Fibroblast of the aortic adventitia (primary cell): Measurements from ENCODE around the gene RAP1GAP2. TPM values are rescaled to one million over a fixed set of nuclear protein-coding genes. Genes with fewer than 3 reads are reported as not detected.

ENCODE experiments used
- DNase-seq: peaks from one replicate; pipeline ENCODE4 v3.0.0-alpha.2; 2010; ENCODE audit warnings: low read depth
- H3K4me3 ChIP-seq: 2 replicates; pipeline ENCODE4 v1.5.1; 2011; ENCODE audit warnings: low read depth, mild to moderate bottlenecking, control low read depth, low read length, moderate library complexity
- total RNA-seq: library from RNA; depleted of rRNA; stranded (reverse); fragments of >200 nt; gene quantifications from 2 replicates; pipeline ENCODE4 v1.2.3, GENCODE V29; 2012; ENCODE audit warnings: low replicate concordance
- TF ChIP-seq, protein P1 (sequence below): IDR thresholded peaks from 2 replicates; pipeline ENCODE4 v1.5.1; 2011; ENCODE audit warnings: mild to moderate bottlenecking, low read length, control low read depth, inconsistent platforms; ENCODE audit not compliant: insufficient read depth

RAP1GAP2 gene
- total RNA-seq, 1 donor, result 5.0 TPM

DNA sequence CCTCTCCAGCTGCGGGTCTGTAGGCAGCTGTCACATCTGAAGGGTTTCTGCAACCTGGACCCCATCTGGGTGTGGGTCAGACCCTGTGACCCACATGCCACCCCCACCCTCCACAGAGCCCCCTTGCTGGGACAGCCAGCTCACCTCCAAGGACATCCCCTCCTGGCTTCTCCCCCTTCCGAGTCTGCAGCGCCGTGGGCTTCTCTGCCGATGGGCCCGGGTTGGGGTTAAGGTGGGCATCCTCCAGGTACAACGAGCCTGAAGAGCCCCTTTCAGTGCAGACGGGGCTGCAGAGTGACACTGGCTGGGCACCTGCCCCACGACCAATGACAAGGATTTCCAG is 238.3 kb downstream of the RAP1GAP2 start:
- TF ChIP-seq, protein P1, sequence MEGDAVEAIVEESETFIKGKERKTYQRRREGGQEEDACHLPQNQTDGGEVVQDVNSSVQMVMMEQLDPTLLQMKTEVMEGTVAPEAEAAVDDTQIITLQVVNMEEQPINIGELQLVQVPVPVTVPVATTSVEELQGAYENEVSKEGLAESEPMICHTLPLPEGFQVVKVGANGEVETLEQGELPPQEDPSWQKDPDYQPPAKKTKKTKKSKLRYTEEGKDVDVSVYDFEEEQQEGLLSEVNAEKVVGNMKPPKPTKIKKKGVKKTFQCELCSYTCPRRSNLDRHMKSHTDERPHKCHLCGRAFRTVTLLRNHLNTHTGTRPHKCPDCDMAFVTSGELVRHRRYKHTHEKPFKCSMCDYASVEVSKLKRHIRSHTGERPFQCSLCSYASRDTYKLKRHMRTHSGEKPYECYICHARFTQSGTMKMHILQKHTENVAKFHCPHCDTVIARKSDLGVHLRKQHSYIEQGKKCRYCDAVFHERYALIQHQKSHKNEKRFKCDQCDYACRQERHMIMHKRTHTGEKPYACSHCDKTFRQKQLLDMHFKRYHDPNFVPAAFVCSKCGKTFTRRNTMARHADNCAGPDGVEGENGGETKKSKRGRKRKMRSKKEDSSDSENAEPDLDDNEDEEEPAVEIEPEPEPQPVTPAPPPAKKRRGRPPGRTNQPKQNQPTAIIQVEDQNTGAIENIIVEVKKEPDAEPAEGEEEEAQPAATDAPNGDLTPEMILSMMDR, result no peak

GRCh38 chr17:3035256-3035967 is 239.2 kb downstream of the RAP1GAP2 start:
- TF ChIP-seq, protein P1, result no peak
- no peak for DNase-seq
- no peak overlapping the region for H3K4me3 ChIP-seq

More for the DNA sequence above, 238.3 kb downstream of the RAP1GAP2 start:
- H3K4me3 ChIP-seq, result no peak overlapping the region
- no peak for DNase-seq

- H3K4me3 ChIP-seq, result no peak overlapping the region
- TF ChIP-seq, protein P1, result no peak
- no peak for DNase-seq
Observed at GRCh38 chr17:3035968-3036280, 239.7 kb downstream of the RAP1GAP2 start.

DNA sequence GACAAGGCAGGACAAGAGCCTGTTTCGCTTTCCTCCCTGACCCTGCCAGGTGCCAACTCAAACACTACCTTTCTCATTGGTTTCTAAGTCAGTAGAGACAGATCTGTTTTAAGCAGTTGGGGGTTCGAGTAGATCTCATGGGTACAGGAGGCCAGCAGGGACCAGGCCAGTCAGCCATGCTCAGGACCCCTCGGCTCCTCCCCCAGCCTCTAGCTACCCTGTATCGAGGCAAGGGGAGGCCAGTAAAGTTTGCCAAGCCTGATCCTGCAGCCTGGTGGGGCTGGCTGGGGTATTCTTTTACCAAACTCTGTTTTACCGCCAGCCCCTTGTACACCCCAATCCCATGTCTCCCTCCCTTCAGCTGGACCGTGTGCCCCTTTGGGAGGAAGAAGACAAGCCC is 240.6 kb downstream of the RAP1GAP2 start:
- no peak for DNase-seq
- TF ChIP-seq, protein P1, result no peak
- H3K4me3 ChIP-seq, result no peak overlapping the region

DNA sequence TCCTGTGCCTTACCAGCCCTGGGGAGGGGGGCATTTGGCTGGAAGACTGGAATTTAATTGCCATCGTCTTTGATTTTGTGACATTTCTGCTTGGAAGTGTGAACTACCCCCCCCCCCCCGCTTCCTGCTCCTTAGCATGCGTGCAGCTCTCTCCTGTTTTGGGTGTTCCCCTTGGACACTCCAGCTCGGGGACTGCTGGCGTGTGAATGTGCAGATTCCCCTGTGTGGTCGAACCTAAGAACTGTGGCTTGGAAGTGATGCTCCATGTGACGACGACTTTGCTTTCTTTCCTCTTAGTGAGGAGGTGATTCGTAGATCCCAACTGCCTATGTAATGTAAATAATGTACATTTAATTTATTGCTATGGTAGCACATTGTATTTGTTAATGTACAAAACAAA is 241.0 kb downstream of the RAP1GAP2 start:
- TF ChIP-seq, protein P1, result no peak
- H3K4me3 ChIP-seq, result no peak overlapping the region
- no peak for DNase-seq

GRCh38 chr17:3038941-3039340 is 242.7 kb downstream of the RAP1GAP2 start:
- DNase-seq, result no peak
- no peak overlapping the region for H3K4me3 ChIP-seq
- TF ChIP-seq, protein P1, result no peak

DNA sequence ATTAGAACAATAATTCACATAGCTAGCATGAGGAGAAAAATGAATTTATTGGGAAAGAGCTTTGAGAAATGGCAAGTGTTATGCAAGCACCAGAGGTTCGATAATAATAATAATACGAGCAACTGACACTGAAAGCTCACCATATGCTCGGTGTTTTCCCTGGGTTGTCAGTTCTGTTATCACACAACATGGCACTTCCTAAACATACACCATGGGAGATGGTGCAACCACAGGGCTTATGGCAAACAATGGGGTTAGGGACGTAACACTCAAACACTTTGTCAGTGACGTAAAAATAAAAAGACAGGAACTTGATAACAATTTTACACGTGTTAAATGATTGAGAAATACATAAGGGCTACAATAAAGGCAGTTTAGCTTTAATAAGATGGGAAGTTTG is 243.5 kb downstream of the RAP1GAP2 start:
- DNase-seq, result no peak
- TF ChIP-seq, protein P1, result no peak
- no peak overlapping the region for H3K4me3 ChIP-seq
